Stimulated activated CD8-positive, alpha-beta memory T cell treated with anti-CD3 and anti-CD28 coated beads, Interleukin-15, amount 100 ng/mL, for 24 hours (primary cell): Measurements from ENCODE around the gene BCAS4.
"Not testable (repeated sequence)": the region's sequence is repeated elsewhere in the genome, so short reads cannot be mapped to it uniquely, and the experiment has no call there.

Source experiments
- DNase-seq: peaks from one replicate; pipeline ENCODE4 v3.0.0-alpha.2; 2020; ENCODE audit warnings: low read depth

BCAS4 gene

GRCh38 chr20:50876816-50877215 is 82.0 kb downstream of the BCAS4 start:
- no peak for DNase-seq

- no peak for DNase-seq
Observed at GRCh38 chr20:50877232-50877743, 82.4 kb downstream of the BCAS4 start.

- DNase-seq = no peak
Observed at GRCh38 chr20:50879649-50880550, 85.0 kb downstream of the BCAS4 start.

- not testable (repeated sequence) for DNase-seq
Observed at GRCh38 chr20:50881759-50882424, 87.0 kb downstream of the BCAS4 start.

- no peak for DNase-seq
Observed at GRCh38 chr20:50883856-50884255, 89.0 kb downstream of the BCAS4 start.

GRCh38 chr20:50885068-50885467 is 90.2 kb downstream of the BCAS4 start:
- no peak for DNase-seq

GRCh38 chr20:50885781-50886180 is 90.9 kb downstream of the BCAS4 start:
- no peak for DNase-seq

- DNase-seq = no peak
Observed at GRCh38 chr20:50886184-50886790, 91.4 kb downstream of the BCAS4 start.

- no peak for DNase-seq
Observed at GRCh38 chr20:50887576-50887975, 92.7 kb downstream of the BCAS4 start.

GRCh38 chr20:50891138-50891537 is 96.3 kb downstream of the BCAS4 start:
- no peak for DNase-seq

- DNase-seq = no peak
Observed at GRCh38 chr20:50892394-50892793, 97.5 kb downstream of the BCAS4 start.

GRCh38 chr20:50893620-50894019 is 98.8 kb downstream of the BCAS4 start:
- DNase-seq = no peak

GRCh38 chr20:50895111-50895830 is 100.4 kb downstream of the BCAS4 start:
- DNase-seq = no peak

- no peak for DNase-seq
Observed at GRCh38 chr20:50898475-50898874, 103.6 kb downstream of the BCAS4 start.

- DNase-seq = no peak
Observed at GRCh38 chr20:50900261-50900660, 105.4 kb downstream of the BCAS4 start.

GRCh38 chr20:50901301-50901700 is 106.4 kb downstream of the BCAS4 start:
- no peak for DNase-seq

- no peak for DNase-seq
Observed at GRCh38 chr20:50903353-50904051, 108.6 kb downstream of the BCAS4 start.

- no peak for DNase-seq
Observed at GRCh38 chr20:50904067-50904570, 109.3 kb downstream of the BCAS4 start.

GRCh38 chr20:50909413-50909812 is 114.6 kb downstream of the BCAS4 start:
- DNase-seq = no peak

GRCh38 chr20:50911030-50911429 is 116.2 kb downstream of the BCAS4 start:
- no peak for DNase-seq

- DNase-seq = no peak
Observed at GRCh38 chr20:50911716-50912115, 116.9 kb downstream of the BCAS4 start.
